SU-DHL-6 (cell line): ENCODE results near the gene POLR2J.
"Not testable (repeated sequence)": the region's sequence is repeated elsewhere in the genome, so short reads cannot be mapped to it uniquely, and the experiment has no call there.

Experiments used
- CTCF ChIP-seq: fragments of 200-600 bp; sonication (generic); IDR thresholded peaks from one replicate; pipeline ENCODE4 v1.5.1; 2017; ENCODE audit warnings: antibody characterized with exemption, mild to moderate bottlenecking, low read length, moderate library complexity; ENCODE audit not compliant: insufficient read depth, poor library complexity, severe bottlenecking
- EZH2phosphoT487 ChIP-seq: fragments of 200-600 bp; sonication (generic), shearing (Covaris generic); conservative IDR thresholded peaks from 2 replicates; pipeline ENCODE4 v1.6.1; 2018; ENCODE audit warnings: mild to moderate bottlenecking, antibody characterized with exemption, low read length, moderate library complexity, mixed read lengths

- not testable (repeated sequence) for TF ChIP-seq EZH2phosphoT487, CTCF
Observed at GRCh38 chr7:102503141-102503540, 24.4 kb upstream of the POLR2J start.
